ENCODE results near the gene TFDP2. TPM values are rescaled to one million over a fixed set of nuclear protein-coding genes. Genes with fewer than 3 reads are reported as not detected.
A peak's percentile ranks its signal among the peaks of the same experiment; 100 is the strongest.

TFDP2 gene, protein sequence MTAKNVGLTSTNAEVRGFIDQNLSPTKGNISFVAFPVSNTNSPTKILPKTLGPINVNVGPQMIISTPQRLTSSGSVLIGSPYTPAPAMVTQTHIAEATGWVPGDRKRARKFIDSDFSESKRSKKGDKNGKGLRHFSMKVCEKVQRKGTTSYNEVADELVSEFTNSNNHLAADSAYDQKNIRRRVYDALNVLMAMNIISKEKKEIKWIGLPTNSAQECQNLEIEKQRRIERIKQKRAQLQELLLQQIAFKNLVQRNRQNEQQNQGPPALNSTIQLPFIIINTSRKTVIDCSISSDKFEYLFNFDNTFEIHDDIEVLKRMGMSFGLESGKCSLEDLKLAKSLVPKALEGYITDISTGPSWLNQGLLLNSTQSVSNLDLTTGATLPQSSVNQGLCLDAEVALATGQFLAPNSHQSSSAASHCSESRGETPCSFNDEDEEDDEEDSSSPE
- 10 to 100 TPM; 62.7 to 76.4 TPM for total RNA-seq
- polyA plus RNA-seq (2013, experiment 1 of 2) = 137 TPM
- polyA plus RNA-seq (2013, experiment 2 of 2) = 109 TPM
- long read RNA-seq, experiment 1, full-length matches to known transcripts = 7 of 21 reads
- long read RNA-seq, experiment 1, partial matches to known transcripts = 4 of 21 reads
- long read RNA-seq, experiment 1, other reads (novel, unspliced or antisense) = 10 of 21 reads
- long read RNA-seq, experiment 2, full-length matches to known transcripts = 21 of 49 reads
- long read RNA-seq, experiment 2, partial matches to known transcripts = 3 of 49 reads
- long read RNA-seq, experiment 2, other reads (novel, unspliced or antisense) = 25 of 49 reads
- long read RNA-seq, experiment 3, full-length matches to known transcripts = 45 of 111 reads
- long read RNA-seq, experiment 3, partial matches to known transcripts = 8 of 111 reads
- long read RNA-seq, experiment 3, other reads (novel, unspliced or antisense) = 58 of 111 reads
- long read RNA-seq, experiment 4, partial matches to known transcripts = 3 of 25 reads
- long read RNA-seq, experiment 4, other reads (novel, unspliced or antisense) = 19 of 25 reads

DNA sequence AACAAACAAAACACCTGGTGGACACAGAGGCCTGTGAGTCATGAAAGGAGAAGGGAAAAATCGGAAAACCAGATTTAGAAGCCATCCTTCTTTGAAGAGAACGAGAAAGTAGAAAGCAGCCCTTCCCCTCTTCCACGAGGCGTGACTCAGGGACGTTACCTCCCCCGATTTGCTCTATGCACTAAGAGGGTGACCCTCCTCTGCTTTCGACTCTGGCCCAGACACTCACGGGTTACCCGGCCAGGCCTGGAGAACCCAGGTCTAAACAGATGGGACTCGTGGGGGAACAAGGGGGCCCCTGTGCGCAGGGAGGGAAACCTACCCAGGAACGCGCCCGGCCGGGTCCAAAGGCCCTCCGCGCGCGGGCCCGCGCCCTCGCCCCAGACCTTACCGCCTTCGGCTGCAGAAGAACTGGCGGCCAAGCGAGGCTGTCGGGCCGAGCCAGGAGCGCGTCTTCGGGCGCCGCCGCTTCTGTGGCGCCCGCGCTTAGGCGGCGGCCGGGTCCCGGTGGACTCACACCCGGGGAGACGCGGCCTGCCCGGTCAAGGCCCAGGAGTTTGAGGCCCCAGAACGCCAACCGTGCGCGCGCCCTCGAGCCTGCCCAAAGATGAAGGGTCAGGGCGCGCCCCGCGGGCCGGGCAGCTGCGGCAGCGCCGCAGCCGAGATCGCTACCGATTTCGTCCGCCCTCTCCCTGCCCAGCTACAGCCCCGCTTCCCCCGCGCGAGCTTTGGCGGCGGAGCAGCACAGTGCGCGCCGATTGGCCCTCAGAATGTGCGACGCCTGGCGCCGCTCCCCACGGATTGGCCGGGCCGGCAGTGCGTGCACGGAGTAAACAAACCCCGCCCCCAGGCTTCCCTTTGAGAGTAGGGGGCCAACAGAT is at the start of gene TFDP2:
TSS of gene TFDP2 (minus strand) at position 753 of the 881 bp plus-strand sequence. CDS start 47,795 bp downstream, outside the sequence.
- peak within 1 kb of the TSS; percentile 79 for H3K27ac ChIP-seq (ENCODE audit: low read depth, low read length)
- no peaks in the 10 kb centered on the region for H3K4me1 ChIP-seq (ENCODE audit: control insufficient read depth, insufficient read depth, low read length)
- TF ChIP-seq, protein P1, sequence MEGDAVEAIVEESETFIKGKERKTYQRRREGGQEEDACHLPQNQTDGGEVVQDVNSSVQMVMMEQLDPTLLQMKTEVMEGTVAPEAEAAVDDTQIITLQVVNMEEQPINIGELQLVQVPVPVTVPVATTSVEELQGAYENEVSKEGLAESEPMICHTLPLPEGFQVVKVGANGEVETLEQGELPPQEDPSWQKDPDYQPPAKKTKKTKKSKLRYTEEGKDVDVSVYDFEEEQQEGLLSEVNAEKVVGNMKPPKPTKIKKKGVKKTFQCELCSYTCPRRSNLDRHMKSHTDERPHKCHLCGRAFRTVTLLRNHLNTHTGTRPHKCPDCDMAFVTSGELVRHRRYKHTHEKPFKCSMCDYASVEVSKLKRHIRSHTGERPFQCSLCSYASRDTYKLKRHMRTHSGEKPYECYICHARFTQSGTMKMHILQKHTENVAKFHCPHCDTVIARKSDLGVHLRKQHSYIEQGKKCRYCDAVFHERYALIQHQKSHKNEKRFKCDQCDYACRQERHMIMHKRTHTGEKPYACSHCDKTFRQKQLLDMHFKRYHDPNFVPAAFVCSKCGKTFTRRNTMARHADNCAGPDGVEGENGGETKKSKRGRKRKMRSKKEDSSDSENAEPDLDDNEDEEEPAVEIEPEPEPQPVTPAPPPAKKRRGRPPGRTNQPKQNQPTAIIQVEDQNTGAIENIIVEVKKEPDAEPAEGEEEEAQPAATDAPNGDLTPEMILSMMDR (conservative IDR thresholded peaks at IDR 0.05) = no peak
- H3K4me1 Mint-ChIP-seq = peaks cover 7% of the 10 kb centered on the region
- H3K36me3 Mint-ChIP-seq (ENCODE audit: low read depth) = no peaks in the 10 kb centered on the region
- no peaks in the 10 kb centered on the region for H3K9me3 ChIP-seq (ENCODE audit: control insufficient read depth, low read length)
- peak; percentile 97 for DNase-seq
- H3K27ac Mint-ChIP-seq = peak within 1 kb of the TSS; percentile 85
- peak within 1 kb of the TSS; percentile 73 for H3K4me3 Mint-ChIP-seq
- H3K27me3 ChIP-seq (ENCODE audit: control insufficient read depth, insufficient read depth, low read length, poor library complexity, severe bottlenecking) = peaks cover 4% of the 10 kb centered on the region
- WGBS, 2 experiments (ENCODE audit: insufficient coverage in 1 of 2, insufficient read length in 1 of 2) = 0 to 1% methylated on average over 25 to 83 of the region's 83 CpGs
- H3K9ac ChIP-seq (ENCODE audit: extremely low read depth, low read length, poor library complexity, severe bottlenecking) = peak within 1 kb of the TSS; percentile 87
- H3K27me3 Mint-ChIP-seq (ENCODE audit: insufficient read depth) = peaks cover 9% of the 10 kb centered on the region
- peak within 1 kb of the TSS; percentile 91 for H3K4me3 ChIP-seq (ENCODE audit: low read length)
- H3K9me3 Mint-ChIP-seq = no peaks in the 10 kb centered on the region
- no peaks in the 10 kb centered on the region for H3K36me3 ChIP-seq (ENCODE audit: control insufficient read depth, insufficient read depth, low read length)

GRCh38 chr3:142188846-142189245 is 39.5 kb upstream of the TFDP2 start:
- H3K4me1 Mint-ChIP-seq = no peaks in the 10 kb centered on the region
- H3K27ac Mint-ChIP-seq = no peak overlapping the region
- Histone ChIP-seq H3K4me1 (ENCODE audit: control insufficient read depth, insufficient read depth, low read length) (no peaks in the 10 kb centered on the region), H3K9me3 (ENCODE audit: control insufficient read depth, low read length) (no peaks in the 10 kb centered on the region), H3K27me3 (ENCODE audit: control insufficient read depth, insufficient read depth, low read length, poor library complexity, severe bottlenecking) (no peaks in the 10 kb centered on the region), H3K36me3 (ENCODE audit: control insufficient read depth, insufficient read depth, low read length) (peaks cover 28% of the 10 kb centered on the region), H3K27ac (ENCODE audit: low read depth, low read length) (no peak overlapping the region), H3K9ac (ENCODE audit: extremely low read depth, low read length, poor library complexity, severe bottlenecking) (no peak overlapping the region), H3K4me3 (ENCODE audit: low read length) (no peak overlapping the region)
- DNase-seq = no peak
- H3K36me3 Mint-ChIP-seq (ENCODE audit: low read depth) = peaks cover 32% of the 10 kb centered on the region
- TF ChIP-seq, protein P1 (conservative IDR thresholded peaks at IDR 0.05) = no peak
- no peaks in the 10 kb centered on the region for H3K9me3 Mint-ChIP-seq
- H3K4me3 Mint-ChIP-seq = no peak overlapping the region
- H3K27me3 Mint-ChIP-seq (ENCODE audit: insufficient read depth) = no peaks in the 10 kb centered on the region

Measured in endodermal cell (in vitro differentiated cells).